GM13976 (cell line): ENCODE measurements around the gene VTI1B.

Source experiments
- DNase-seq: peaks from one replicate; pipeline ENCODE4 v3.0.0; 2012; ENCODE audit warnings: low spot score
- CTCF ChIP-seq: IDR thresholded peaks from 2 replicates; pipeline ENCODE4 v1.5.1; 2012; ENCODE audit warnings: borderline replicate concordance, mild to moderate bottlenecking; ENCODE audit not compliant: insufficient read depth; ENCODE audit errors: extremely low read depth, missing control alignments, control extremely low read depth
- in situ Hi-C: fragments of 300-500 bp; cut with MboI; formaldehyde crosslinking; loops from one replicate; pipeline ENCODE4 v1.12.0; 2022; ENCODE audit warnings: low sequenced_read_pairs, mixed read lengths, inconsistent platforms; ENCODE audit not compliant: unreplicated experiment

VTI1B gene

GRCh38 chr14:67599698-67600561 lies 74.5 kb downstream of the VTI1B start, which contains the start of gene PIGH:
PIGH (minus strand) TSS chr14:67600268; CDS start chr14:67600203, 65 bp downstream.
- peak; percentile 51 for TF ChIP-seq CTCF
- in situ Hi-C loops, result no loop called here
- DNase-seq, result peak; percentile 96
